Esophagus muscularis mucosa (tissue), 4 donors: ENCODE measurements around the gene GLRX5.

ENCODE experiments used
- CTCF ChIP-seq, 3 experiments: fragments of 200-600 bp in 2 of 3; fragments of 450-650 bp in 1 of 3; sonication (generic) in 2 of 3; IDR thresholded peaks; one replicate each; pipeline ENCODE4 v1.5.1; 2017 to 2019; ENCODE audit warnings: antibody characterized with exemption in 3 of 3, mild to moderate bottlenecking in 2 of 3, moderate library complexity in 1 of 3
- EP300 ChIP-seq: sonication (generic); formaldehyde crosslinking; IDR thresholded peaks from one replicate; pipeline ENCODE4 v1.6.1; 2017; ENCODE audit warnings: antibody characterized with exemption
- POLR2A ChIP-seq: fragments of 450-650 bp; IDR thresholded peaks from one replicate; pipeline ENCODE4 v1.6.1; 2017; ENCODE audit warnings: antibody characterized with exemption, moderate library complexity, mild to moderate bottlenecking, low read depth
- POLR2AphosphoS5 ChIP-seq, 2 donors: sonication (generic); formaldehyde crosslinking; IDR thresholded peaks; one replicate each; pipeline ENCODE4 v1.6.1; 2017; ENCODE audit warnings: antibody characterized with exemption in 2 of 2

- no peak for TF ChIP-seq CTCF (IDR thresholded peaks at IDR 0.05)
- no peak for TF ChIP-seq EP300
- no peak for TF ChIP-seq POLR2AphosphoS5 (IDR thresholded peaks at IDR 0.05)
- TF ChIP-seq POLR2A: no peak
These were observed 18.2 kb upstream of the GLRX5 start, which contains the start of gene SYNE3 for GRCh38 chr14:95516554-95517181.
